K562 (cell line): ENCODE measurements around the gene PPP4R1.

ENCODE experiments used
- MEIS2 ChIP-seq: fragments of 450-650 bp; IDR thresholded peaks from 2 replicates; pipeline ENCODE4 v1.6.1; 2014; ENCODE audit warnings: mild to moderate bottlenecking; ENCODE audit not compliant: partially characterized antibody
- TF ChIP-seq, protein P1 (sequence below): sonication (generic); formaldehyde crosslinking; IDR thresholded peaks from 2 replicates; pipeline ENCODE4 v1.8.1; 2022; ENCODE audit warnings: missing genetic modification reagents
- TF ChIP-seq, protein P2 (sequence below), 3 experiments: IDR thresholded peaks in 2 of 3; conservative IDR thresholded peaks in 1 of 3; 2 replicates each; pipeline ENCODE4 v1.5.1; 2011 to 2012; ENCODE audit warnings: low read length in 3 of 3, mild to moderate bottlenecking in 3 of 3, control low read depth in 2 of 3, improper control_type of control experiment in 1 of 3, inconsistent platforms in 1 of 3, low read depth in 1 of 3, mixed read lengths in 1 of 3, moderate library complexity in 1 of 3; ENCODE audit not compliant: insufficient read depth in 2 of 3

DNA sequence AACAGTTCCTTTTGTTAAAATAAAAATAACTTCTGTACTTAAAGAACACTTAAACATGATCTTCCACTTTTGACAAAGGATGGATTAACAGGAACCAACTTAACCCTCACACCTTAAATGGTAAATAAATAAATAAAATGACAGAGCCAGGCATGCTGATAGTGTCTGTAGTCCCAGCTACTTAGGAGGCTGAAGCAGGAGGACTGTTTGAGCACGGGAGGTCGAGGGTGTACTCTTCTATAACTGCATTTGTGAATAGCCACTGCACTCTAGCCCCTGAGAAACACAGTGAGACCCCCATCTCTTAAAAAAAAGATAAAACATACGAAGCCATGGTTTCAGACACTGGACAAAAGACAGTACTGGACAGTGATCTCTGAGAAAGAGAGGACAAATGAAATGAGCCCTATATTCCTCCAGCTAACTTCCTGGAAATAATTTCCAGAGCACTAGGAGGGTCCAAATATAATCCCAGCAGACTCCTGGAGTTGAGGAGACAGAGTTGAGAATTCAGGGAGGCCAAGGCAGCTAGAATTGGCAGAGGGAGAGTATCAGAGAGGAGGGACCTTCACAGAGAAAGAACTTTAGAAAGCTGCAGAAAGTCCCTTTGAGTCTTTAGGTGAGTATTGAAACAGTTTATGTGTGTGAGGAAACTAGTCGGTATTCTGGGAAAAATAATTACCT, 17.4 kb downstream of the PPP4R1 start:
- TF ChIP-seq, protein P1, sequence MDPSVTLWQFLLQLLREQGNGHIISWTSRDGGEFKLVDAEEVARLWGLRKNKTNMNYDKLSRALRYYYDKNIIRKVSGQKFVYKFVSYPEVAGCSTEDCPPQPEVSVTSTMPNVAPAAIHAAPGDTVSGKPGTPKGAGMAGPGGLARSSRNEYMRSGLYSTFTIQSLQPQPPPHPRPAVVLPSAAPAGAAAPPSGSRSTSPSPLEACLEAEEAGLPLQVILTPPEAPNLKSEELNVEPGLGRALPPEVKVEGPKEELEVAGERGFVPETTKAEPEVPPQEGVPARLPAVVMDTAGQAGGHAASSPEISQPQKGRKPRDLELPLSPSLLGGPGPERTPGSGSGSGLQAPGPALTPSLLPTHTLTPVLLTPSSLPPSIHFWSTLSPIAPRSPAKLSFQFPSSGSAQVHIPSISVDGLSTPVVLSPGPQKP (CRISPR knock-in tag), result no peak
- TF ChIP-seq MEIS2, result no peak
- TF ChIP-seq, protein P2, sequence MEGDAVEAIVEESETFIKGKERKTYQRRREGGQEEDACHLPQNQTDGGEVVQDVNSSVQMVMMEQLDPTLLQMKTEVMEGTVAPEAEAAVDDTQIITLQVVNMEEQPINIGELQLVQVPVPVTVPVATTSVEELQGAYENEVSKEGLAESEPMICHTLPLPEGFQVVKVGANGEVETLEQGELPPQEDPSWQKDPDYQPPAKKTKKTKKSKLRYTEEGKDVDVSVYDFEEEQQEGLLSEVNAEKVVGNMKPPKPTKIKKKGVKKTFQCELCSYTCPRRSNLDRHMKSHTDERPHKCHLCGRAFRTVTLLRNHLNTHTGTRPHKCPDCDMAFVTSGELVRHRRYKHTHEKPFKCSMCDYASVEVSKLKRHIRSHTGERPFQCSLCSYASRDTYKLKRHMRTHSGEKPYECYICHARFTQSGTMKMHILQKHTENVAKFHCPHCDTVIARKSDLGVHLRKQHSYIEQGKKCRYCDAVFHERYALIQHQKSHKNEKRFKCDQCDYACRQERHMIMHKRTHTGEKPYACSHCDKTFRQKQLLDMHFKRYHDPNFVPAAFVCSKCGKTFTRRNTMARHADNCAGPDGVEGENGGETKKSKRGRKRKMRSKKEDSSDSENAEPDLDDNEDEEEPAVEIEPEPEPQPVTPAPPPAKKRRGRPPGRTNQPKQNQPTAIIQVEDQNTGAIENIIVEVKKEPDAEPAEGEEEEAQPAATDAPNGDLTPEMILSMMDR (IDR thresholded peaks at IDR 0.05 in 2 of 3, conservative IDR thresholded peaks at IDR 0.05 in 1 of 3; ENCODE audit: insufficient read depth in 2 of 3, low read depth in 1 of 3, low read length in 3 of 3), result no peak
